ENCODE data around the gene HMHB1.

HMHB1 gene

GRCh38 chr5:143812085-143812705 is at the start of gene HMHB1:
Gene HMHB1, plus strand, starts transcription at chr5:143812161.
- no peak for DNase-seq

DNA sequence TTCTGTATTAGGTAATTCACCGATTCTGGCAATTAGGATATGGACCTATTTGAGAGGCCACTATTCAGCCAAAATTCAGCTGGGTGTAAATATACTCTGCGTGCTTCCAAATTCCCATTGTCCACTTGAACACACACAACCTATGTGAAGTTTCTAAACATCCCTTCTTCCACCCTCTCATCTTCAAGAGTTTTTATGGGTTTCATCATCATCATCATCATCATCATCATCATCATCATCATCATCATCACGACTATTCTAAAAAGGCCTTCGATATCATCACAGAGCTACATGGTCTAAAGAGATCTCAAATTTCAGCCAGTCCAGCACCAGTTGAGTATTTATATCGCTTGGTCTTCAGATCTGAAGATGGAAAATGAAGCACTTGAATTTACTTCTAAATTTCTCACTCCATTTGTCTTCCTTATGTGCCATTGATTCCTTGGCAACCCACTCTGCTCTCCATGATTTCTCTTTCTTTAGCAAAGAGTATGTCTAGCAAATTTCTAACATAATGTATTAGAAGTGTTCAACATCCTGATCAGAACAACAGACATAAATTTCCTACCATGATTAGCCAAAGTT is 49.2 kb upstream of the HMHB1 start:
- no peak for DNase-seq

DNA sequence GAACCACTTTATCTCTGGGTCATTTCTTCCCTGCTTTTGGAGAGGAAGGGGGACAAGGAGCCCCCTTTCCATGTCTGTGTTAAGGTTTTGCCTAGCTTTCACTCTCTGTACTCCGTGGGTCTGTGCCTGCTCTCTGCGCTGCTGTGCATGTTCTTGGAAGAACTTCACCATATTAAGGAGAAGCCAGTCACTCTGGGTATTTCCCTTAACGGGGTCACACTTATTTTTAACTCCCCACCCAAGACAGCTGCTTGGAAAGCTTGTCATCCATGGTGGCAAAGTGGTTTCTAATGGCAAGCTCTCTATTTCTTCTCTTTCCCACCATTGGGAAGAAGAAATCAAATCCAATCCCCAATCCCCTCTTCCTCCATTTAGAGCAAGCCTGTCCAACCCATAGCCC is 44.8 kb upstream of the HMHB1 start:
- DNase-seq: no peak

DNA sequence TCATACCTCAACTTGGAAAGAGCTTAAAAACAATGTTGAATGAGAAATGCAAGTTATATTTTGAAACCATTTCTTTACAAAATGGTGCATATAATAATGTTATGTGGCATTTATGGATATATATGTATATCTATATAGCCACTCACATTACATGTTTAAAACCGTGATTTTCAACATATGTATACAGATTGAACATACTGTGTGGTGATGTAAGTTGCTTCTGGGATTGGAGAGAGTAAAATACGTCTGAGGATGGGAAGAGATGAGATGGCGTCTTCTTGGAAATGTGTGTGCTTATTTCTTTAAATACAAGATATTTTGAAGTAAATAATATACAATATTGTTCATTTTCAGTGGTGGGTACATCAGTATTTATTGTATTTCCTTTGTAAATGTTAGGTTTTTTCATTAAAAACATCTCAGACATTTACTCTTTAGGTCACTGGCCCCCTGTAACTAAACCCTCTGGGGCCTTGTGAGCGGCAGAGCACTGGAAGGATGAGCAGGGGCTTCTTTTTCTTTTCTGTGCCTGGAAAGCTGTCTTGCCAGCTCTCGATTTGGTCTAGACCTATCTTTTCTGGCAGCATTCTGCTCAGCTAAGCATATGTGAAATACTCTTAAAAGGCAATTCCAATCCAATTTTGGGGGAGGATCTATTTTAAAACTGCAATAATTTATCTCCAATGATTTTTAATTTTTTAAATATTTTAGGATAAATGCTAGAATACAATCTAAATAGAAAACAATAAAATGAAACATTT is 42.8 kb upstream of the HMHB1 start:
- DNase-seq: no peak

- DNase-seq: no peak
These were observed 41.5 kb upstream of the HMHB1 start for GRCh38 chr5:143770450-143770849.

GRCh38 chr5:143771189-143771588 is 40.8 kb upstream of the HMHB1 start:
- no peak for DNase-seq

DNA sequence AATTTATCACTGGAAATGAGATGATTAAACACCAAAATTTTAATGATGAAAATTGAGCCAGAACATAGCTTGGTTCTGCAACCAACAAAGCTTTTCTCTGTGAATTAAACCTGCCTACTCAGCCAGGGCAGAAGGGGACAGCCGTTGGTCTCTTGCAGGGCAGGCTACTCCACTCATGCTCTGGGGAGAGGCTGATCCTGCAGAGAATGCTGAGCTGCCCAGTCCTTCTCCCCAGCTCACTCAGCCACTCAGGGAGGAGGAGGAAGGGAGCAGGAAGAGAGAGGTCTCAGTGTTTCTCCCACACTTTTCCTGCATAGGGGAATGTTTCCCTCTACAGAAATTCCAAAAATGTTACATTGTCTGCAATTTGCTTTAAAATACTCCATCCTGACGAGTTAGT is 40.4 kb upstream of the HMHB1 start:
- DNase-seq: no peak

GRCh38 chr5:143772621-143773020 is 39.3 kb upstream of the HMHB1 start:
- no peak for DNase-seq

- no peak for DNase-seq
These were observed 36.7 kb upstream of the HMHB1 start for GRCh38 chr5:143775258-143775657.

DNA sequence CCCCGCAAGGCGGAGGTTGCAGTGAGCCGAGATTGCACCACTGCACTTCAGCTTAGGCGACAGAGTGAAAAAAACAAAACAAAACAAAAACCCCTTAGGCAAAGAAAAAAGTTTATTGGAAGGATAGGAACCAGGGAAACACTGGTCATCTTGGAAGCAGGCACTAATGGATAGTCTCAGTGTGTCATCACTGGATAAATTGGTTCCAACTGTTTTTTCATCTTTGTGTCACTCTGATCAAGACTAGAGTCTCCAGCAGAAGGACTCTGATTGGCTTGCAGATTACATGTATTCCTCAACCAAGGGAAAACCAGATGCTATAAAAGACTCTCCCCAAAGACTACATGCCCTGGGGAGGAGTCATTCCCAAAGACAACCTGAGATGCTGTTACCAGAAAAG is 35.0 kb upstream of the HMHB1 start:
- DNase-seq: no peak

DNA sequence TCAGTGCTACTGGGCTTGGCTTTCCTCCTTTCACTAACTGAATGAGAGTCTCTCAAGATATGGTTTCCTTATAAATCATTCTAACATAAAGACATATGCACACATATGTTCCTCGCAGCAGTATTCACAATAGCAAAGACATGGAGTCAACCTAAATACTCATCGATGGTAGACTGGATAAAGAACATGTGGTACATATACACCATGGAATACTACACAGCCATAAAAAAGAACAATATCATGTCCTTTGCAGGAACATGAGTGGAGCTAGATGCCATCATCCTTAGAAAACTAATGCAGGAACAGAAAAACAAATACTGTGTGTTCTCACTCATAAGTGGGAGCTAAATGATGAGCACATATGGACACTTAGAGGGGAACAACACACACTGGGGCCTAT is 32.5 kb upstream of the HMHB1 start:
- no peak for DNase-seq

- DNase-seq: no peak
These were observed 29.9 kb upstream of the HMHB1 start for GRCh38 chr5:143781993-143782520.

- DNase-seq: no peak
These were observed 29.2 kb upstream of the HMHB1 start for GRCh38 chr5:143782588-143783386.

DNA sequence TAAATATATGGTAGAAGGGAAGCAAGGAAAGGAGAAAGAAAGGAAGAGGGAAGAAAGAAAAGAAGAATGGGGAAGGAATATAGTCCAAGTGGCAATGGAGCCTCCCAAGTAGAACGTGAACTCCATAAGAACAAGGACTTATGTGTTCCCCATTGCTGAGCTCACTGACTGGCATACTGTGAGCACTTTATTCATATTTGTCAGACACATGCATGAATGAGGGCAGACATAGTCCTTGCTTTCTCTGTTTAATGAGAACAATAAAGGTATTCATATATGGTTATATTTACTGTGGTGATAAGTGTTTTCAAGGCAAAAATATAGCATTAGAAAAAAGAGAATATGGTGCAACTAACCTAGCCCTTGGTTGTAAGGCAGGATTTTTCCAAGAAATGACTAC is 23.6 kb upstream of the HMHB1 start:
- DNase-seq: no peak

- no peak for DNase-seq
These were observed 21.4 kb upstream of the HMHB1 start for GRCh38 chr5:143790457-143791112.

DNA sequence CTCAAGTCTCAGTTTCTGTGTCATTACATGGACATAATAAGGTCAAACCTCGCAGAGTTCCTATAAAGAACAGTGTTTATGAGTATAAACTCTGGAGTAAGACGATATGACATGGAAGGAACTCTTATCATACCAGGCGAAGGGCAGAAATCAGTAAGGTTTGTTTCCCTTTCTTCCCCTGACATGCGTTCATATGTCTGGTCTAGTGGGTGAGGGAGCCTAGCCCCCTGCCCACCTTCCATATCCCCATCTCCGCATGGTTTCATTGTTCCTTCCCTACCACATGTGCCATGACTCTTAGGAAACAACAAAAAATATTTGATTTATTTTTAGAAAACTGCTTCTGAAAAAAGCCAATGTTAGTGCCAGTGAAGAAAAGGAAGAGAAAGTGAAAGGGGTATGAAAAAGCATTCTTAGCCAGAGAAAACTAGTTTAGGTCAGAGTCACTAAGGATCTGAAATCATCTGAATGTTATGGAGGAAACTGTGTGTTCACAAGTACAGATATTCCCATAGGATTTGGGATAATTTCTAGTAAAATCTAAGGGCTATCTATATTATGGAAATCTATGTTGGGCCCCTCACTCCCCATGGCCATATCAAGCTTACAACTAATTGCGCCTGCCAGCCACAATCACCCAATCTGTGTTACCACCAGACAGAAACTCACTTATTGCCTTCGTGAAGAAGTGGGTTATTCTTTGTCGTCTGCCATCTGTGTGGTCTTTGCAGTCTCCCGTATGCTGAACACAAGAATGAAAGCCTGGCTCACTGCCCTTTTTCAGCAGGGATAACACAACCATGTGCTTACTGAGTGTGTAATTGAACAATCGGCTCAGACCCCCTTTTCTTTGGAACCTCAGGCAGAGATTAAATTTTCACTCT is 19.9 kb upstream of the HMHB1 start:
- DNase-seq: no peak

GRCh38 chr5:143793249-143793648 is 18.7 kb upstream of the HMHB1 start:
- no peak for DNase-seq

- no peak for DNase-seq
These were observed 15.8 kb upstream of the HMHB1 start for GRCh38 chr5:143796125-143796524.

- no peak for DNase-seq
These were observed 15.2 kb upstream of the HMHB1 start for GRCh38 chr5:143796753-143797152.

GRCh38 chr5:143800715-143801114 is 11.2 kb upstream of the HMHB1 start:
- DNase-seq: no peak

DNA sequence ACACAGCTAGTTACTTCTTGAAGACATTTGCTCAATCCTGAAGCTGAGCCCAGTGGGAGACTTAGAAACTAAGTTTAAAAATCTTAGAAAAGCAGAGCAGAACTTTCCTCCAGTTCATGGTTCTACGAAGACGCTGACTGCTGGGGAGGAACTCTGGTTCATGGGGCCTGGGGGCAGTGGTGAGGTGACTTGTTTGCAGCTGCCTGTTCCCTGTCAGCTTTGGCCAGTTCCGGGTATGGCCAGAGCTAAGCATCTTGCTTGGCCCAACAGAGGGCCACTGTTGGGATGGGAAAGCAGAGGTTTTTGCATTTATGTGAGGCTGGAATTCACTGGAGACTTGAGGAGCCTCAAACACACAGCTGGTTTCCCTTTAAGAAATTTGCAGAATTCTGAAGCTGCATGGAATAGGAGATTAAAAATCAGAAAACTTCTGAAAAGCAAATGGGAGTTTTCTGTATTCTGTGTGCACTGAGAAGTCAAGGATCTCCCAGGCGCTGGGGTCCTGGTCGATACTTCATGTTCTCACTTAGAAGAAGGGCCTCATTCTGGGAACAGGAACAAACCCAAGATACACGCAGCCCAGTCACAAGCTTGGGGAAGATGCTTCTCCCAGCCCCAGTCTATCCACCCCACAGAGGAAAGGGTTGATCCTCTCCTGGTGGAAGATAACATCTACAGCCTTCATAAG is 10.6 kb upstream of the HMHB1 start:
- DNase-seq: no peak
